C4-2B (cell line): ENCODE measurements around the gene TMEM109.

Experiments
- H3K27ac ChIP-seq: fragments of 450-650 bp; 2 replicates; pipeline ENCODE4 v1.5.1; 2017
- ZFX ChIP-seq: fragments of 450-650 bp; IDR thresholded peaks from 2 replicates; pipeline ENCODE4 v1.6.1; 2017
- TF ChIP-seq, protein P1 (sequence below): fragments of 450-650 bp; conservative IDR thresholded peaks from 2 replicates; pipeline ENCODE4 v1.5.1; 2017; ENCODE audit warnings: mild to moderate bottlenecking

TMEM109 gene

DNA sequence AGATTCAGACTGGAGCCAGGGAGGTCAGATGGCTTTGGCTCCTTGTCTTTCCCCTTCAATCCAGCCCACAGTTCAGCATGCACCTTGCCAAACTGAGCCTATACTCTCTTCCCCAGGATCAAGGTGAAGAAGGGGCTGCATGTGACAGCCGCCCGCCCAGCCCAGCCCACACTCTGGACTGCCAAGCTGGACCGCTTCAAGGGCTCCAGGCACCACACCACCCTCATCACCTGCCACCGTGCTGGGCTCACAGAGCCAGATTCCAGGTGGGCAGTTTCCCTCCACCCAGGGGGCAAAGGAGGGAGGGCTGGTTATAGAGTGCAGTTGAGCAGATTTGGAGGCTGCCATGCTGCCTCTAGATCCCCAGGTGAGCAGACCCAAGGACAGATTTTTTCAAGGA is 16.4 kb downstream of the TMEM109 start:
- TF ChIP-seq ZFX, result no peak
- H3K27ac ChIP-seq, result no peak overlapping the region

DNA sequence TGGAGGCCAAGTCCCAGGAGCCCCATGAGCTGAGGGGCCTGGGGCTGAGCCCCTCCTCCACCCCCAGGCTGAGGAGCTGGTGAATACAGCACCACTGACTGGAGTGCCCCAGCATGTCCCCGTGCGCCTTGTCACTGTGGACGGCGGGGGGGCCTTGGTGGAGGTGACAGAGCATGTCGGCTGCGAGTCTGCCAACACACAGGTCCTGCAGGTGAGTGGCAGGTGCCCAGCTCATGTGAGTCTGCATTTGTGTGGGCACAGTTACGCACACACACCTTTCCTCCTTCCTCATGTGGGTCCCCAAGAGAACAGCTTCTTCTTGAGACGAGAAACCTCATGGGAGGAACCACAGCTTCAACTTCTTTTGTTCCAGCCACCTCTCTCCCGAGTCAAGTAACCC is 18.0 kb downstream of the TMEM109 start:
- H3K27ac ChIP-seq, result no peak overlapping the region
- TF ChIP-seq ZFX, result no peak
- TF ChIP-seq, protein P1, sequence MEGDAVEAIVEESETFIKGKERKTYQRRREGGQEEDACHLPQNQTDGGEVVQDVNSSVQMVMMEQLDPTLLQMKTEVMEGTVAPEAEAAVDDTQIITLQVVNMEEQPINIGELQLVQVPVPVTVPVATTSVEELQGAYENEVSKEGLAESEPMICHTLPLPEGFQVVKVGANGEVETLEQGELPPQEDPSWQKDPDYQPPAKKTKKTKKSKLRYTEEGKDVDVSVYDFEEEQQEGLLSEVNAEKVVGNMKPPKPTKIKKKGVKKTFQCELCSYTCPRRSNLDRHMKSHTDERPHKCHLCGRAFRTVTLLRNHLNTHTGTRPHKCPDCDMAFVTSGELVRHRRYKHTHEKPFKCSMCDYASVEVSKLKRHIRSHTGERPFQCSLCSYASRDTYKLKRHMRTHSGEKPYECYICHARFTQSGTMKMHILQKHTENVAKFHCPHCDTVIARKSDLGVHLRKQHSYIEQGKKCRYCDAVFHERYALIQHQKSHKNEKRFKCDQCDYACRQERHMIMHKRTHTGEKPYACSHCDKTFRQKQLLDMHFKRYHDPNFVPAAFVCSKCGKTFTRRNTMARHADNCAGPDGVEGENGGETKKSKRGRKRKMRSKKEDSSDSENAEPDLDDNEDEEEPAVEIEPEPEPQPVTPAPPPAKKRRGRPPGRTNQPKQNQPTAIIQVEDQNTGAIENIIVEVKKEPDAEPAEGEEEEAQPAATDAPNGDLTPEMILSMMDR, result no peak

DNA sequence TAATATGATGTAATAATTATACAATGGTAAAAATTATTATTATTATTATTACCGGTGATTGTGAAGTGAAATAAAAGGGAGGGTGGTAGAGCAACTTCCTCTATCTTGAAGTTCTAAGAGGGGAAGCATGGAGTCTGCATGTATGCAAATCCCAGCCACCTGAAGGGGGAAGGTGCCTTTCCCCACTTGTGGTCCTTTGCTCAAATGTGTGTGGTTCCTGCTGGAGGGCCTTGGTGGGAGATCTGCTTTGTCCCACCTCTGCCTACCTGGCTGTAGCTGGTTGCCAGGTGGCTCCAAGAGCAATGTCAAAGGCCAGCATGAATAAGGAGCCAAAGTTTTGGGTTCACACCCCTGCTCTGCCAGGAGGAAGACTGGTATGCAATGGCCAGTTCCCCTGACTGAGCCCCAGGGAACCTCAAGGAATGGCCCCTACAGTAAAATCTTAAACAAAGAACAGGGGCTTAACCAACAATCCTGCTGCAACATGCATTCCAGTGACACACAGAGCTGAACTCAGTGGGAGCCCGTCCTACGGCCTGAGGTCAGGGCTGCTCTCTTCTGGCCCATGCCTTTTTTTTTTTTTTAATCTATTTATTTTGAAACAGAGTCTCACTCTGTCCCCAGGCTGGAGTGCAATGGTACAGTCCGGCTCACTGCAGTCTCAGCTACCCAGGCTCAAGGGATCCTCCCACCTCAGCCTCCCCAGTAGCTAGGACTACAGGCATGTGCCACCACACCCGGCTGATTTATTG is 18.8 kb downstream of the TMEM109 start:
- no peak for TF ChIP-seq ZFX
- TF ChIP-seq, protein P1, result no peak
- H3K27ac ChIP-seq, result no peak overlapping the region

DNA sequence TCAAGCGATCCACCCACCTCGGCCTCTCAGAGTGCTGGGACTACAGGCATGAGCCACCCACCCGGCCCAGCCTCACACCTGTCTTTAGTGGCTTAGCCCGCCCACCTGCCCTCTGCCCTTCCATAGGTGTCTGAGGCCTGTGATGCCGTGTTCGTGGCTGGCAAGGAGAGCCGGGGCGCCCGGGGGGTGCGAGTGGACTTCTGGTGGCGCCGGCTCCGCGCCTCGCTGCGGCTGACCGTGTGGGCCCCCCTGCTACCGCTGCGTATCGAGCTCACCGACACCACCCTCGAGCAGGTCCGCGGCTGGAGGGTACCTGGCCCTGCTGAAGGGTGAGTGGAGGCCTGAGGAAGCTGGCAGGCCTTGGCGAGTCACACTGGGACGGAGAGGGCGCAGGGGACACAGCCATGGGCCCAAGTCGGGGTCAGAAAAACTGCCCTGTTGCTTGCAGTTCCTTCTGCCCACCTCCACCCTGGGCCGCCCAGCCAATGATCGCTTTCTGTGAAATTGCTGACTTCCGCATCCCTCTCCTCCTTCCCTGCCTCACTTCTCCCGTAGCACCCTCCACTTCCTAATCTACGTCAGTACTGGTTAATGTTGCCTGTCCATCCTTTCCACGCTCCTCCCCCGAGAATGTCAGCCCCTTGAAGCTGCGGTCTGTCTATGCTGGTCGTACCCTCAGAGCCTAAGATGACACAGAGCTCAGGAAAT is 19.6 kb downstream of the TMEM109 start:
- TF ChIP-seq, protein P1, result no peak
- no peak for TF ChIP-seq ZFX
- no peak overlapping the region for H3K27ac ChIP-seq

DNA sequence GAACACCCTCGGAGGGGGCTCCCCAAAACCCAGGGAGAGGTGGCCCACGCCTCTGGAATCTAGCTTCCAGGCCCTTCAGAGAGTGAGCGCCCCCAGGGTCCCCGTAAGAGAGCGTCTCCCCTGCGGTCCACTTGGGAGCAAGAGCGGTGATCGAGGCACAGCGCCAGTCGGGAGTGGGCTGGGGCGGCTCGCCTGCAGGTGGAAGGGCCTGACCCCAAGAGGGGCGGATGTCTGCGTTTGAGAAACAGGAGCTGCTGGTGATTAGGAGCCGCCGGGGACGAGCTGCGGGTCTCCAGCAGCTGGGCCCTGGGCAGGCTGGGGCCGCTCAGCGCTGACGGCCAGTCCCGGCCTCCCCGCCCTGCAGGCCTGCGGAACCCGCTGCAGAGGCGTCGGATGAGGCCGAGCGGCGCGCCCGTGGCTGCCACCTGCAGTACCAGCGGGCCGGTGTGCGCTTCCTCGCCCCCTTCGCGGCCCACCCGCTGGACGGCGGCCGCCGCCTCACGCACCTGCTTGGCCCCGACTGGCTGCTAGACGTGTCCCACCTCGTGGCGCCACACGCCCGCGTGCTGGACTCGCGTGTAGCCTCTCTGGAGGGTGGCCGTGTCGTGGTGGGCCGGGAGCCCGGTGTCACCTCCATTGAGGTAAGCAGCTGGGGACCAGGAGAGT is 20.3 kb downstream of the TMEM109 start:
- TF ChIP-seq, protein P1, result no peak
- no peak for TF ChIP-seq ZFX
- no peak overlapping the region for H3K27ac ChIP-seq

DNA sequence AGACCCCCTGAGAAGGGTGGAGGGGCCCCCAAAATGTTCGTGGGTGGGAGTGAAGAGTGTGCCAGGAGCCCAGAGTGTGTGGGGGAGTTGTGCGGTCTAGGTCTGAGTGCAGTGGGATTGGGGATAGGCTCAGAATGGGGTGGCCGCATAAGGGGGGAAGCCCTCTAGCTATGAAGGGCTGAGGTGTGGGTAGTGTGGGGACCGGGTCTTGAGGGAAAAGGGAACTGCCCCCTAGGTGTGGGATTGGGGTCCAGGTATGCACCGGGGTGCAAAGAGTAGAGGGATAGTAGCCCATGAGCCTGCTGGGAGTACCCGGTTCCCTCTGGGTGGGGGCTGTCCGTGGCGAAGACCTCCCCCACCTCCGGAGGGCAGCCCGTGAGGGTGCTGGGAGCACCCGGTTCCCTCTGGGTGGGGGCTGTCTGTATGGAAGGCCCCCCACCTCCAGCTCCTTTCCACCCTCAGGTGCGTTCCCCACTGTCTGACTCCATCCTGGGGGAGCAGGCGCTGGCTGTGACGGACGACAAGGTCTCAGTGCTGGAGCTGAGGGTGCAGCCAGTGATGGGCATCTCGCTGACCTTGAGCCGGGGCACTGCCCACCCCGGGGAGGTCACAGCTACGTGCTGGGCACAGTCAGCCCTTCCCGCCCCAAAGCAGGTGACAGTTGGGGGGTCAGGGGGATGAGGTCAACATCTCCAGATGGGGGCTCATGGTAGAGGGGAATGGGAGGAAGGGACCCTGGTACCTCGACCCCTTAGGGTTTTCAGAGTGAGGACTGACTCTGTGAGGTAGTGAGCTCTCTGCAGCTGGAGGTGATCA is 21.0 kb downstream of the TMEM109 start:
- H3K27ac ChIP-seq, result no peak overlapping the region

More for the DNA sequence above, 21.0 kb downstream of the TMEM109 start:
- TF ChIP-seq, protein P1, result no peak
